ENCODE data around the gene ADAP1. TPM values are rescaled to one million over a fixed set of nuclear protein-coding genes. Genes with fewer than 3 reads are reported as not detected.

ADAP1 gene
- total and polyA plus RNA-seq, 2 of the 13 experiments (the other 11 are each of a cell fraction or from before 2014, with no cell fraction given) = 10.5 to 24.6 TPM

DNA sequence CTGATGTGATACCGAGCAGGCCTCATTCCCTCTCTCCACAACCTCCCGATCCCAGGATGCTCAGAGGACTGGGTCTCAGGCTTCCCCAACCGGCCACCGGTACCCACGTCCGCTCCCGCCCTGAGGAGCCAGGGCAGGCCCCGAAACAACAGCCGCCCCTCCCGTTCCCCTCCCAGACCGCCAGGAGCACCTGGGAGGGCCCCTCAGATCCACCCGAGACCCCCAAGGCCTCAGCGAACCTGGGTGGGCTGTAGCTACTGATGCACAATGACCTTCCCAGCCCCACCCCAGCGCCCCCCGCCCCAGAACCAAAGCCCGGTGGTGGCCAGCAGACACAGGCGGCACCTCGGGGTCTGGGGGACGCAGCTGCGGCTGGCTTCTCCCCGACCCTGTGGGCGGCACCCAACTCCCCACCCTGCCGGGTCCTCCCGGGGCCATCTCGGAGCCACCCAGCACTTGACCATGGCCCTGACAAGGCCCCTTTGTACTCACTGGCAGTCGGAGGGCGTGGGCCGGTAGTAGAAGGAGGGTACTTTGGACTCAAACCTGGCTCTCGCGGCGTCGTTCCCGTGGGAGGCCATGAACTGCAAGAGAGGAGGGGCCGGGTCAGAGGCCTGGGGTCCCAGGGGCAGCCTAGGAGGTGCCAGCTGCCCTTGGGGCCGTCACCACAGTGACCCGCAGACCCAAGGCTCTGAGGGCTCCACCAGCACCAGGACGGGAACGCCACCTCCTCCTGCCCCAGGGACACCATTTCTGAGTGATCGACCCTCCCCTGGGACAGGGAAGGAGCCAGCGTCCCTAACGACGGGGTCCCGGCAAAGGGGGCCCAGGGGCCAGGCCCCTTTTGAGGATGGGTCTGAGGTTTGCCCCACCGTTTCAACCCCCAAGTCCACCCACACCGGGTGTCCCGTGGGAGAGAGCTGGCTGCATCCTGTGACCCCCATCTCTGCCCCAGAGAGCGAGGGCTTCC lies 28.1 kb downstream of the ADAP1 start (continued):
- TF ChIP-seq ZNF772 (CRISPR knock-in tag; IDR thresholded peaks at IDR 0.05) = peak; percentile 53; the same call in 1 of the 2 replicates
- TF ChIP-seq MTA1 (CRISPR knock-in tag; IDR thresholded peaks at IDR 0.05; ENCODE audit: borderline replicate concordance) = peak; percentile 94
- TF ChIP-seq TAF15 (IDR thresholded peaks at IDR 0.05; ENCODE audit: low read depth, low read length, poor library complexity, severe bottlenecking) = peak; percentile 36
- no peak for TF ChIP-seq ZFYVE20 (CRISPR knock-in tag; IDR thresholded peaks at IDR 0.05; ENCODE audit: borderline replicate concordance, low read depth)
- TF ChIP-seq ZNF781 (CRISPR knock-in tag; IDR thresholded peaks at IDR 0.05; ENCODE audit: borderline replicate concordance, not compliant biosample characterization) = no peak
- TF ChIP-seq ZNF629 (CRISPR knock-in tag; conservative IDR thresholded peaks at IDR 0.05) = 0 out of 2 replicates have a peak, but pooled peaks have one; percentile 3
- TF ChIP-seq, protein P1, sequence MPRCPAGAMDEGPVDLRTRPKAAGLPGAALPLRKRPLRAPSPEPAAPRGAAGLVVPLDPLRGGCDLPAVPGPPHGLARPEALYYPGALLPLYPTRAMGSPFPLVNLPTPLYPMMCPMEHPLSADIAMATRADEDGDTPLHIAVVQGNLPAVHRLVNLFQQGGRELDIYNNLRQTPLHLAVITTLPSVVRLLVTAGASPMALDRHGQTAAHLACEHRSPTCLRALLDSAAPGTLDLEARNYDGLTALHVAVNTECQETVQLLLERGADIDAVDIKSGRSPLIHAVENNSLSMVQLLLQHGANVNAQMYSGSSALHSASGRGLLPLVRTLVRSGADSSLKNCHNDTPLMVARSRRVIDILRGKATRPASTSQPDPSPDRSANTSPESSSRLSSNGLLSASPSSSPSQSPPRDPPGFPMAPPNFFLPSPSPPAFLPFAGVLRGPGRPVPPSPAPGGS (CRISPR knock-in tag; IDR thresholded peaks at IDR 0.05) = peak; percentile 63; the same call in 1 of the 2 replicates
- no peak for TF ChIP-seq ZNF773 (CRISPR knock-in tag; IDR thresholded peaks at IDR 0.05; ENCODE audit: borderline replicate concordance)
- peak; percentile 91 for TF ChIP-seq POLR2G (IDR thresholded peaks at IDR 0.05; ENCODE audit: low read depth, low read length)
- peak; percentile 79 for TF ChIP-seq HIVEP1 (CRISPR knock-in tag; IDR thresholded peaks at IDR 0.05)
- TF ChIP-seq, protein P2, sequence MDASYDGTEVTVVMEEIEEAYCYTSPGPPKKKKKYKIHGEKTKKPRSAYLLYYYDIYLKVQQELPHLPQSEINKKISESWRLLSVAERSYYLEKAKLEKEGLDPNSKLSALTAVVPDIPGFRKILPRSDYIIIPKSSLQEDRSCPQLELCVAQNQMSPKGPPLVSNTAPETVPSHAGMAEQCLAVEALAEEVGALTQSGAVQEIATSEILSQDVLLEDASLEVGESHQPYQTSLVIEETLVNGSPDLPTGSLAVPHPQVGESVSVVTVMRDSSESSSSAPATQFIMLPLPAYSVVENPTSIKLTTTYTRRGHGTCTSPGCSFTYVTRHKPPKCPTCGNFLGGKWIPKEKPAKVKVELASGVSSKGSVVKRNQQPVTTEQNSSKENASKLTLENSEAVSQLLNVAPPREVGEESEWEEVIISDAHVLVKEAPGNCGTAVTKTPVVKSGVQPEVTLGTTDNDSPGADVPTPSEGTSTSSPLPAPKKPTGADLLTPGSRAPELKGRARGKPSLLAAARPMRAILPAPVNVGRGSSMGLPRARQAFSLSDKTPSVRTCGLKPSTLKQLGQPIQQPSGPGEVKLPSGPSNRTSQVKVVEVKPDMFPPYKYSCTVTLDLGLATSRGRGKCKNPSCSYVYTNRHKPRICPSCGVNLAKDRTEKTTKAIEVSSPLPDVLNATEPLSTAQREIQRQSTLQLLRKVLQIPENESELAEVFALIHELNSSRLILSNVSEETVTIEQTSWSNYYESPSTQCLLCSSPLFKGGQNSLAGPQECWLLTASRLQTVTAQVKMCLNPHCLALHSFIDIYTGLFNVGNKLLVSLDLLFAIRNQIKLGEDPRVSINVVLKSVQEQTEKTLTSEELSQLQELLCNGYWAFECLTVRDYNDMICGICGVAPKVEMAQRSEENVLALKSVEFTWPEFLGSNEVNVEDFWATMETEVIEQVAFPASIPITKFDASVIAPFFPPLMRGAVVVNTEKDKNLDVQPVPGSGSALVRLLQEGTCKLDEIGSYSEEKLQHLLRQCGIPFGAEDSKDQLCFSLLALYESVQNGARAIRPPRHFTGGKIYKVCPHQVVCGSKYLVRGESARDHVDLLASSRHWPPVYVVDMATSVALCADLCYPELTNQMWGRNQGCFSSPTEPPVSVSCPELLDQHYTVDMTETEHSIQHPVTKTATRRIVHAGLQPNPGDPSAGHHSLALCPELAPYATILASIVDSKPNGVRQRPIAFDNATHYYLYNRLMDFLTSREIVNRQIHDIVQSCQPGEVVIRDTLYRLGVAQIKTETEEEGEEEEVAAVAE (CRISPR knock-in tag; IDR thresholded peaks at IDR 0.05; ENCODE audit: borderline replicate concordance) = 0 out of 2 replicates have a peak, but pooled peaks have one; percentile 30
- no peak for TF ChIP-seq CBX5 (CRISPR knock-in tag; IDR thresholded peaks at IDR 0.05; ENCODE audit: borderline replicate concordance)
- no peak for TF ChIP-seq RARG (CRISPR knock-in tag; IDR thresholded peaks at IDR 0.05; ENCODE audit: low read depth)
- no peak for TF ChIP-seq GABPA (IDR thresholded peaks at IDR 0.05; ENCODE audit: low read depth, low read length)
- no peak for TF ChIP-seq GABPA (CRISPR knock-in tag; IDR thresholded peaks at IDR 0.05; ENCODE audit: low read depth)
- peak; percentile 88 for TF ChIP-seq NR2C2 (CRISPR knock-in tag; IDR thresholded peaks at IDR 0.05; ENCODE audit: borderline replicate concordance)
- peak; percentile 9 for TF ChIP-seq HNRNPK (IDR thresholded peaks at IDR 0.05; ENCODE audit: low read depth, low read length, poor library complexity, severe bottlenecking)
- TF ChIP-seq, protein P3, sequence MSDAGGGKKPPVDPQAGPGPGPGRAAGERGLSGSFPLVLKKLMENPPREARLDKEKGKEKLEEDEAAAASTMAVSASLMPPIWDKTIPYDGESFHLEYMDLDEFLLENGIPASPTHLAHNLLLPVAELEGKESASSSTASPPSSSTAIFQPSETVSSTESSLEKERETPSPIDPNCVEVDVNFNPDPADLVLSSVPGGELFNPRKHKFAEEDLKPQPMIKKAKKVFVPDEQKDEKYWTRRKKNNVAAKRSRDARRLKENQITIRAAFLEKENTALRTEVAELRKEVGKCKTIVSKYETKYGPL (CRISPR knock-in tag; IDR thresholded peaks at IDR 0.05) = no peak
- TF ChIP-seq HCFC1 (IDR thresholded peaks at IDR 0.05; ENCODE audit: low read depth, low read length) = no peak
- TF ChIP-seq, protein P4, sequence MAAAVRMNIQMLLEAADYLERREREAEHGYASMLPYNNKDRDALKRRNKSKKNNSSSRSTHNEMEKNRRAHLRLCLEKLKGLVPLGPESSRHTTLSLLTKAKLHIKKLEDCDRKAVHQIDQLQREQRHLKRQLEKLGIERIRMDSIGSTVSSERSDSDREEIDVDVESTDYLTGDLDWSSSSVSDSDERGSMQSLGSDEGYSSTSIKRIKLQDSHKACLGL (CRISPR knock-in tag; IDR thresholded peaks at IDR 0.05) = peak; percentile 33
